Right lobe of liver (tissue), 6 donors: ENCODE measurements around the gene PICALM. TPM values are rescaled to one million over a fixed set of nuclear protein-coding genes. Genes with fewer than 3 reads are reported as not detected.

Source experiments
- ATAC-seq, 4 donors: fragments of 200-7000 bp; cut with Tn5 transposase; one replicate each; pipeline ENCODE4 v1.9.1; 2020; ENCODE audit warnings: mild to moderate bottlenecking in 4 of 4, moderate library complexity in 4 of 4
- DNase-seq, 3 donors: peaks; one replicate each; pipeline ENCODE4 v3.0.0-alpha.2; 2020
- H3K27ac ChIP-seq, 3 donors: fragments of 200-600 bp; one replicate each; pipeline ENCODE4 v1.8.0; 2022
- H3K27me3 ChIP-seq, 2 donors: fragments of 200-600 bp; one replicate each; pipeline ENCODE4 v1.8.0; 2022
- H3K36me3 ChIP-seq, 4 donors: fragments of 200-600 bp; sonication (generic) in 1 of 4; one replicate each; pipeline versions ENCODE4 v1.5.1 to v1.8.0; 2017 to 2022; ENCODE audit warnings: control low read depth in 1 of 4
- H3K4me1 ChIP-seq, 4 donors: fragments of 200-600 bp; sonication (generic) in 1 of 4; one replicate each; pipeline versions ENCODE4 v1.5.1 to v1.8.0; 2017 to 2022; ENCODE audit warnings: control low read depth in 1 of 4
- H3K4me3 ChIP-seq, 3 donors: fragments of 200-600 bp; one replicate each; pipeline ENCODE4 v1.8.0; 2022
- H3K9me3 ChIP-seq, 4 donors: fragments of 200-600 bp; sonication (generic) in 1 of 4; one replicate each; pipeline versions ENCODE4 v1.5.1 to v1.8.0; 2017 to 2022; ENCODE audit warnings: control low read depth in 1 of 4
- POLR2A ChIP-seq: fragments of 450-650 bp; IDR thresholded peaks from one replicate; pipeline ENCODE4 v1.6.1; 2017; ENCODE audit warnings: antibody characterized with exemption, mild to moderate bottlenecking
- WGBS: methylation state at CpG from one replicate; pipeline ENCODE4 v1.1.6; 2018; ENCODE audit warnings: low coverage, low lambda C conversion rate; ENCODE audit not compliant: insufficient coverage; ENCODE audit errors: missing lambda C conversion rate; 5-methylcytosine and 5-hydroxymethylcytosine counted together
- intact Hi-C, 2 donors: fragments of 100-400 bp; cut with DNase I; formaldehyde crosslinking; loops; one replicate each; pipeline versions ENCODE4 v1.11.2 to v1.14.1; 2022
- total RNA-seq, 6 experiments: library from RNA; depleted of rRNA in 2 of 6; stranded (reverse); fragments of >200 nt in 2 of 6; fragmentation: NEBNext Ultra II Directional in 3 of 6; extraction: Animal tissue kit (Norgen Biotek cat#: 25700) in 3 of 6; gene quantifications; one replicate each; pipeline versions ENCODE4 v1.1.0 to v1.2.4, GENCODE V29; 2016 to 2023
- TF ChIP-seq, protein P1 (sequence below), 4 donors: fragments of 200-600 bp in 3 of 4; fragments of 450-650 bp in 1 of 4; IDR thresholded peaks; one replicate each; pipeline versions ENCODE4 v1.5.1 to v1.8.0; 2016 to 2022; ENCODE audit warnings: antibody characterized with exemption in 4 of 4, mild to moderate bottlenecking in 2 of 4
- donor health status: DM: no; HTN: yes; CAD: no.
- donor health status: DM: no; HTN: no; CAD: no.
- donor health status: DM: no; HTN: no; CAD: no.
- donor health status: DM: no; HTN: yes; CAD: no.
- donor health status: DM: no; HTN: yes; CAD: no.

PICALM gene
- total RNA-seq, 6 experiments from 2014 or later, result 84.1 to 137 (median 97.6) TPM

DNA sequence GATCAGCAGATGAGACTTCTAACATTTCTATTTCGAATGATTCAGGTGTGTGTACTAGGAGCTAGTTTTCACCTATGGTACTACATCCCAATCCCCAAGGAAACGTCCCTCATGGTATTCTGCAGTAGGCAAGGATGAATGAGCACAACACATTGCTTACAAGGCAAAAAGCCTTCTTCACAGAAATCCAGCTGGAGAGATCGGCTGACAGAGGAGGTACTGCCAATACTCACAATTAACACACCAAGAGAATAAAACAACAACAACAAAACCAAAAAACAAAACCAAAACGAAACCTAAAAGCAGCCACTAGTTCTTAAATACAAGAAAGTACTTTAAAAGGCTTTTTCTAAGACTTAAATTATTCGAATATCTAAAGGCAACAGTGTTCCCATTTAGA is 101.4 kb downstream of the PICALM start:
- peaks cover 0 to 51% (median 12%) of the 10 kb centered on the region in 4 donors for H3K36me3 ChIP-seq
- no peaks in the 10 kb centered on the region for H3K9me3 ChIP-seq
- no peaks in the 10 kb centered on the region for H3K27me3 ChIP-seq
- TF ChIP-seq, protein P1, sequence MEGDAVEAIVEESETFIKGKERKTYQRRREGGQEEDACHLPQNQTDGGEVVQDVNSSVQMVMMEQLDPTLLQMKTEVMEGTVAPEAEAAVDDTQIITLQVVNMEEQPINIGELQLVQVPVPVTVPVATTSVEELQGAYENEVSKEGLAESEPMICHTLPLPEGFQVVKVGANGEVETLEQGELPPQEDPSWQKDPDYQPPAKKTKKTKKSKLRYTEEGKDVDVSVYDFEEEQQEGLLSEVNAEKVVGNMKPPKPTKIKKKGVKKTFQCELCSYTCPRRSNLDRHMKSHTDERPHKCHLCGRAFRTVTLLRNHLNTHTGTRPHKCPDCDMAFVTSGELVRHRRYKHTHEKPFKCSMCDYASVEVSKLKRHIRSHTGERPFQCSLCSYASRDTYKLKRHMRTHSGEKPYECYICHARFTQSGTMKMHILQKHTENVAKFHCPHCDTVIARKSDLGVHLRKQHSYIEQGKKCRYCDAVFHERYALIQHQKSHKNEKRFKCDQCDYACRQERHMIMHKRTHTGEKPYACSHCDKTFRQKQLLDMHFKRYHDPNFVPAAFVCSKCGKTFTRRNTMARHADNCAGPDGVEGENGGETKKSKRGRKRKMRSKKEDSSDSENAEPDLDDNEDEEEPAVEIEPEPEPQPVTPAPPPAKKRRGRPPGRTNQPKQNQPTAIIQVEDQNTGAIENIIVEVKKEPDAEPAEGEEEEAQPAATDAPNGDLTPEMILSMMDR (IDR thresholded peaks at IDR 0.05), result no peak
- no peak for TF ChIP-seq POLR2A
- H3K4me3 ChIP-seq, result no peak overlapping the region
- no peaks in the 10 kb centered on the region for H3K4me1 ChIP-seq
- DNase-seq, result no peak
- intact Hi-C loops, result no loop called here
- ATAC-seq, result no peak
- 77% methylated on average over 4 of the region's 5 CpGs for WGBS
- H3K27ac ChIP-seq, result no peak overlapping the region

DNA sequence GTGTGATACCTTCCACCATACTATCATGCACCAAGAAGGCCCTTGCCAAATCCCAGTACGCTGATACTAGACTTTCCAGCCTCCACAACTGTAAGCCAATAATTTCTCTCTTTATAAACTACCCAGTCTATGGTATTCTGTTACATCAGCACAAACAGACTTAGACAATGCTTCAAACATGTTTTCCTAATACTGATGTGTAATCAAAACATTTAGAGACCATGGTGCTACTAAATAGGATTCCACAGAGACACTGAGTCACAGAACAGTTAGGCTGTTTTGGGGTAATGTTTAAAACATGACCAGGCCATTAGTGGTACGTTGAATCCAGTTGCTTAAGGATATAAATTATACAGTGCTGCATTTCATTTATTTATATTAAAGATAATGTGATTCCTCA is 103.7 kb downstream of the PICALM start:
- intact Hi-C loops, result no loop called here
- no peaks in the 10 kb centered on the region for H3K4me1 ChIP-seq
- DNase-seq (no peak), ATAC-seq (no peak)
- no peaks in the 10 kb centered on the region for H3K9me3 ChIP-seq
- H3K4me3 ChIP-seq, result no peak overlapping the region
- H3K27ac ChIP-seq, result no peak overlapping the region
- WGBS, result 90% methylated on average over 2 of the region's 2 CpGs
- no peaks in the 10 kb centered on the region for H3K27me3 ChIP-seq
- H3K36me3 ChIP-seq, result peaks cover 0 to 51% (median 9%) of the 10 kb centered on the region in 4 donors
- TF ChIP-seq, protein P1 (IDR thresholded peaks at IDR 0.05), result no peak
- no peak for TF ChIP-seq POLR2A

DNA sequence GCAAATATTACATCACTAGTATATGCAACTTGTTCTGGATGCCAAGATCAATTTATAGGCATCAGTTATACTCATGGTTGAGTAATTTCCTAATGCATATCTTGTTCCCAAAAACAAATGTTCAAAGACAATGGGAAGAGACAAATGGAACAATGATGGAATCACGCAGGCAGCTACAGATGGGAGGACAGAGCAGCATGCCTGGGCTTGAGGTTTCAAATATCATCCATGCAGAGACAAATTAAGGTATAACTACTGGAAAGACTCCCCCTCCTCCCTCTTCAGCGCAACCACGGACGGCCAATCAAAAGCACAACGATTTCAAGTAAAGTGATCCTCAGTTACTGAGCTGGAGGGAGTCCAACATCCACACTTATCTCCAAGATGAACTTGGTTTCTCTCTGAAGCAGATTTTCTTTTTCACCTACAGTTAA is 106.9 kb downstream of the PICALM start:
- Histone ChIP-seq H3K4me1 (no peaks in the 10 kb centered on the region), H3K27ac (no peak overlapping the region), H3K27me3 (no peaks in the 10 kb centered on the region), H3K36me3 (peaks cover 3 to 63% (median 15%) of the 10 kb centered on the region in 4 donors), H3K9me3 (no peaks in the 10 kb centered on the region), H3K4me3 (no peak overlapping the region)
- TF ChIP-seq, protein P1 (IDR thresholded peaks at IDR 0.05), result no peak
- TF ChIP-seq POLR2A, result no peak
- intact Hi-C loops, result no loop called here
- ATAC-seq (no peak), DNase-seq (no peak)
- WGBS, result 69% methylated on average over 5 of the region's 5 CpGs

DNA sequence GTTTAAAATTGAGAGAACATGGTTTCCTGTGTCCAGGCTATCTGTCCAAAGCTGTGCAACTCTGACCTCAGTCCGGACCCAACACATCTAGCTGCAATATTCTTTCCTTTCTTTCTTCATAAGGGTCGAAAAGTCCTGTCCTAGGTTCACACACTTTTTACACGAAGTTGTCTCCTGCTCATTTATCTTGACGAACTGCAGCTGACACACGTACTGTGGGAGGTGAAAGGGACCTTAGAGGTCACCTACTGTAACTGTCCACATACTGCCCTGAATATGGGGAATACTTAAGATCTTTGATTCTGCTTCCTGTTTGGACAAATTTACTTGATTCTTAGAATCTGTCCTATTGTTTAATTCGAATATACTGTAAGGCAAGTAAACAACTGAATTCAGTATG is 107.8 kb downstream of the PICALM start:
- H3K9me3 ChIP-seq, result no peaks in the 10 kb centered on the region
- WGBS, result 33% methylated on average over 5 of the region's 6 CpGs
- H3K4me3 ChIP-seq, result no peak overlapping the region
- no peak for ATAC-seq
- no peak for DNase-seq
- H3K27ac ChIP-seq, result no peak overlapping the region
- no peaks in the 10 kb centered on the region for H3K4me1 ChIP-seq
- no peaks in the 10 kb centered on the region for H3K27me3 ChIP-seq
- peaks cover 3 to 63% (median 20%) of the 10 kb centered on the region in 4 donors for H3K36me3 ChIP-seq
- no peak for TF ChIP-seq POLR2A
- TF ChIP-seq, protein P1 (IDR thresholded peaks at IDR 0.05), result no peak
- intact Hi-C loops, result no loop called here

DNA sequence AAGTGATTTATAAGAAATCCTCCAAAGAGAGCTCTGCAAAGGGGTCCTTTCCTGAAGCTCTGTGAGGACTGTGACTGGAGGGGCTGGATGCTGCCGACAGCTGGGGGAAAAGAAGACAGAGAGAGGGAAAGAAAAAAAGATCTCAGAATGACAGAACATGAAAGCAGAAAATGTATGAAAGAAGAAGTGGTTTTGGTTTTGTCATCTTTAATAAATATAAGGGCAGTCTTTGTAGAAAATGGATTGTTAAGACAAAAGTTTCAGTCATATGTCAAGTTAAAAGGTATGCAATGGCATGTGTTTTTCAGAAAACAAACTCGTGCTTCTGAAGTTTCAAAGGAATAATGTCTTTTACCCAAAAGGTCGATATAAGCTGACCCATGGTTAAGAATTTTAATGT is 108.2 kb downstream of the PICALM start:
- peaks cover 3 to 65% (median 21%) of the 10 kb centered on the region in 4 donors for H3K36me3 ChIP-seq

More for the DNA sequence above, 108.2 kb downstream of the PICALM start:
- DNase-seq (no peak), ATAC-seq (no peak)
- H3K4me1 ChIP-seq, result no peaks in the 10 kb centered on the region
- no peak overlapping the region for H3K27ac ChIP-seq
- intact Hi-C loops, result no loop called here
- TF ChIP-seq, protein P1 (IDR thresholded peaks at IDR 0.05), result no peak
- no peak for TF ChIP-seq POLR2A
- H3K27me3 ChIP-seq, result no peaks in the 10 kb centered on the region
- H3K9me3 ChIP-seq, result no peaks in the 10 kb centered on the region
- 71% methylated on average over 3 of the region's 3 CpGs for WGBS
- no peak overlapping the region for H3K4me3 ChIP-seq
